HEK293 (cell line): ENCODE data around the gene RAB11B.

Source experiments
- GLI4 ChIP-seq: fragments of 450-650 bp; formaldehyde crosslinking; IDR thresholded peaks from 2 replicates; pipeline ENCODE4 v1.5.1; 2016; ENCODE audit warnings: missing biosample characterization, missing genetic modification characterization
- REST ChIP-seq: fragments of 450-650 bp; formaldehyde crosslinking; IDR thresholded peaks from 2 replicates; pipeline ENCODE4 v1.5.1; 2016; ENCODE audit warnings: missing biosample characterization, missing genetic modification characterization
- SP2 ChIP-seq: fragments of 450-650 bp; formaldehyde crosslinking; IDR thresholded peaks from 2 replicates; pipeline ENCODE4 v1.5.1; 2016; ENCODE audit warnings: missing biosample characterization, missing genetic modification characterization
- ZBTB8A ChIP-seq: fragments of 450-650 bp; formaldehyde crosslinking; IDR thresholded peaks from 2 replicates; pipeline ENCODE4 v1.5.1; 2016; ENCODE audit warnings: missing biosample characterization, missing genetic modification characterization
- ZFP41 ChIP-seq: fragments of 450-650 bp; formaldehyde crosslinking; IDR thresholded peaks from 2 replicates; pipeline ENCODE4 v1.5.1; 2016; ENCODE audit warnings: missing biosample characterization, missing genetic modification characterization, borderline replicate concordance
- ZNF155 ChIP-seq: fragments of 450-650 bp; formaldehyde crosslinking; IDR thresholded peaks from 2 replicates; pipeline ENCODE4 v1.5.1; 2016; ENCODE audit warnings: missing biosample characterization, missing genetic modification characterization
- ZNF302 ChIP-seq: fragments of 450-650 bp; formaldehyde crosslinking; IDR thresholded peaks from 2 replicates; pipeline ENCODE4 v1.5.1; 2016; ENCODE audit warnings: missing biosample characterization, missing genetic modification characterization, low read depth
- ZNF510 ChIP-seq: fragments of 450-650 bp; formaldehyde crosslinking; IDR thresholded peaks from 2 replicates; pipeline ENCODE4 v1.5.1; 2018; ENCODE audit warnings: mild to moderate bottlenecking, missing genetic modification characterization, missing biosample characterization; ENCODE audit not compliant: insufficient replicate concordance
- ZNF549 ChIP-seq: fragments of 450-650 bp; IDR thresholded peaks from 2 replicates; pipeline ENCODE4 v1.5.1; 2018; ENCODE audit warnings: missing biosample characterization, missing genetic modification characterization, mild to moderate bottlenecking, inconsistent platforms, moderate library complexity
- ZNF639 ChIP-seq: fragments of 450-650 bp; formaldehyde crosslinking; IDR thresholded peaks from 2 replicates; pipeline ENCODE4 v1.5.1; 2016; ENCODE audit warnings: missing biosample characterization, missing genetic modification characterization
- ZNF837 ChIP-seq: fragments of 450-650 bp; formaldehyde crosslinking; IDR thresholded peaks from 2 replicates; pipeline ENCODE4 v1.5.1; 2016; ENCODE audit warnings: missing biosample characterization, missing genetic modification characterization
- TF ChIP-seq, protein P1 (sequence below): fragments of 450-650 bp; formaldehyde crosslinking; IDR thresholded peaks from 2 replicates; pipeline ENCODE4 v1.5.1; 2016; ENCODE audit warnings: missing biosample characterization, missing genetic modification characterization
- TF ChIP-seq, protein P2 (sequence below): fragments of 450-650 bp; formaldehyde crosslinking; IDR thresholded peaks from 2 replicates; pipeline ENCODE4 v1.5.1; 2016; ENCODE audit warnings: missing biosample characterization, missing genetic modification characterization, low read depth
- TF ChIP-seq, protein P3 (sequence below): sonication (generic); formaldehyde crosslinking; IDR thresholded peaks from 2 replicates; pipeline ENCODE4 v1.8.1; 2022; ENCODE audit warnings: mild to moderate bottlenecking, moderate library complexity, missing genetic modification reagents

GRCh38 chr19:8366121-8366581 is 24.0 kb upstream of the RAB11B start:
- TF ChIP-seq SP2 (no peak), ZFP41 (no peak), ZNF302 (tag by site-specific recombination) (no peak), ZNF837 (tag by site-specific recombination) (no peak), REST (no peak), ZNF510 (tag by site-specific recombination) (no peak), GLI4 (tag by site-specific recombination) (no peak), ZNF549 (tag by site-specific recombination) (no peak), ZNF639 (no peak), ZBTB8A (tag by site-specific recombination) (no peak), ZNF155 (tag by site-specific recombination) (no peak)
- TF ChIP-seq, protein P1, sequence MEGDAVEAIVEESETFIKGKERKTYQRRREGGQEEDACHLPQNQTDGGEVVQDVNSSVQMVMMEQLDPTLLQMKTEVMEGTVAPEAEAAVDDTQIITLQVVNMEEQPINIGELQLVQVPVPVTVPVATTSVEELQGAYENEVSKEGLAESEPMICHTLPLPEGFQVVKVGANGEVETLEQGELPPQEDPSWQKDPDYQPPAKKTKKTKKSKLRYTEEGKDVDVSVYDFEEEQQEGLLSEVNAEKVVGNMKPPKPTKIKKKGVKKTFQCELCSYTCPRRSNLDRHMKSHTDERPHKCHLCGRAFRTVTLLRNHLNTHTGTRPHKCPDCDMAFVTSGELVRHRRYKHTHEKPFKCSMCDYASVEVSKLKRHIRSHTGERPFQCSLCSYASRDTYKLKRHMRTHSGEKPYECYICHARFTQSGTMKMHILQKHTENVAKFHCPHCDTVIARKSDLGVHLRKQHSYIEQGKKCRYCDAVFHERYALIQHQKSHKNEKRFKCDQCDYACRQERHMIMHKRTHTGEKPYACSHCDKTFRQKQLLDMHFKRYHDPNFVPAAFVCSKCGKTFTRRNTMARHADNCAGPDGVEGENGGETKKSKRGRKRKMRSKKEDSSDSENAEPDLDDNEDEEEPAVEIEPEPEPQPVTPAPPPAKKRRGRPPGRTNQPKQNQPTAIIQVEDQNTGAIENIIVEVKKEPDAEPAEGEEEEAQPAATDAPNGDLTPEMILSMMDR (tag by site-specific recombination), result no peak
- TF ChIP-seq, protein P2, sequence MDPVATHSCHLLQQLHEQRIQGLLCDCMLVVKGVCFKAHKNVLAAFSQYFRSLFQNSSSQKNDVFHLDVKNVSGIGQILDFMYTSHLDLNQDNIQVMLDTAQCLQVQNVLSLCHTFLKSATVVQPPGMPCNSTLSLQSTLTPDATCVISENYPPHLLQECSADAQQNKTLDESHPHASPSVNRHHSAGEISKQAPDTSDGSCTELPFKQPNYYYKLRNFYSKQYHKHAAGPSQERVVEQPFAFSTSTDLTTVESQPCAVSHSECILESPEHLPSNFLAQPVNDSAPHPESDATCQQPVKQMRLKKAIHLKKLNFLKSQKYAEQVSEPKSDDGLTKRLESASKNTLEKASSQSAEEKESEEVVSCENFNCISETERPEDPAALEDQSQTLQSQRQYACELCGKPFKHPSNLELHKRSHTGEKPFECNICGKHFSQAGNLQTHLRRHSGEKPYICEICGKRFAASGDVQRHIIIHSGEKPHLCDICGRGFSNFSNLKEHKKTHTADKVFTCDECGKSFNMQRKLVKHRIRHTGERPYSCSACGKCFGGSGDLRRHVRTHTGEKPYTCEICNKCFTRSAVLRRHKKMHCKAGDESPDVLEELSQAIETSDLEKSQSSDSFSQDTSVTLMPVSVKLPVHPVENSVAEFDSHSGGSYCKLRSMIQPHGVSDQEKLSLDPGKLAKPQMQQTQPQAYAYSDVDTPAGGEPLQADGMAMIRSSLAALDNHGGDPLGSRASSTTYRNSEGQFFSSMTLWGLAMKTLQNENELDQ (tag by site-specific recombination), result no peak
- TF ChIP-seq, protein P3, sequence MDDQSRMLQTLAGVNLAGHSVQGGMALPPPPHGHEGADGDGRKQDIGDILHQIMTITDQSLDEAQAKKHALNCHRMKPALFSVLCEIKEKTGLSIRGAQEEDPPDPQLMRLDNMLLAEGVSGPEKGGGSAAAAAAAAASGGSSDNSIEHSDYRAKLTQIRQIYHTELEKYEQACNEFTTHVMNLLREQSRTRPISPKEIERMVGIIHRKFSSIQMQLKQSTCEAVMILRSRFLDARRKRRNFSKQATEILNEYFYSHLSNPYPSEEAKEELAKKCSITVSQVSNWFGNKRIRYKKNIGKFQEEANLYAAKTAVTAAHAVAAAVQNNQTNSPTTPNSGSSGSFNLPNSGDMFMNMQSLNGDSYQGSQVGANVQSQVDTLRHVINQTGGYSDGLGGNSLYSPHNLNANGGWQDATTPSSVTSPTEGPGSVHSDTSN (CRISPR knock-in tag), result no peak
